GM18870 (cell line): ENCODE measurements around the gene C6orf47.

Source experiments
- ATAC-seq: cut with Tn5 transposase; IDR thresholded peaks from one replicate; pipeline ENCODE4 v1.9.1; 2021; ENCODE audit warnings: moderate library complexity; ENCODE audit not compliant: unreplicated experiment

Gene C6orf47

DNA sequence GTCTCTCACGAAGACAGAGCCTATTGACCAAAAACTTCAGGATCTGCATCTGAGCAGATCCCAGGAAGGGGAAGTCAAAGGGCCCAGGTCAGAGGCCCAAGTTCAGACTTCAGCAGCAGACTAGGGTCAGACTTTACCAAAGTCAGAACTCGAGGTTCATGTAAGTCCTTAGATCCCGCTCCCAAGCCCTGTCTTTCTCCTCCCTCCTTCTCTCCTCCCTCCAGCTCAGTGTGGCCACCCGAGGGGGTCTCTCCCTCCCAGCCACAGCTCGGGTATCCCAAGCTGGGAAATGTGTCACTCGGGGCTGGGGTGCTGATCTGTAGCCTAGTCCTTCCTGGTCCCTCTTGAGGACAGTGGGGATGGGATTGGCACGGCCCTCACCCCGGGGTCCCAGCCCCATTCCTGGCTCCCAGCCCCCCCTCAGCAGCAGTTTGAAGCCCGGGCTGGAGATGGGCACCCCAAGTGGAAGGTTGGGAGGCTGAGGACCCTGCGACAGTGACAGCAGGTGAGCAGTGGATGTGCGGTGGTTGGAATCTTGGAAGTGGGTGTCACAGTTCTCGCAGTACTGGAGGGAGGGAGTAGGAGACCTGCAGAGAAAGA, 1.6 kb upstream of the C6orf47 start:
- no peak for ATAC-seq

GRCh38 chr6:31661262-31662123, 915 bp upstream of the C6orf47 start:
- ATAC-seq: no peak

GRCh38 chr6:31659649-31660380, 763 bp downstream of the C6orf47 start:
- ATAC-seq: no peak

DNA sequence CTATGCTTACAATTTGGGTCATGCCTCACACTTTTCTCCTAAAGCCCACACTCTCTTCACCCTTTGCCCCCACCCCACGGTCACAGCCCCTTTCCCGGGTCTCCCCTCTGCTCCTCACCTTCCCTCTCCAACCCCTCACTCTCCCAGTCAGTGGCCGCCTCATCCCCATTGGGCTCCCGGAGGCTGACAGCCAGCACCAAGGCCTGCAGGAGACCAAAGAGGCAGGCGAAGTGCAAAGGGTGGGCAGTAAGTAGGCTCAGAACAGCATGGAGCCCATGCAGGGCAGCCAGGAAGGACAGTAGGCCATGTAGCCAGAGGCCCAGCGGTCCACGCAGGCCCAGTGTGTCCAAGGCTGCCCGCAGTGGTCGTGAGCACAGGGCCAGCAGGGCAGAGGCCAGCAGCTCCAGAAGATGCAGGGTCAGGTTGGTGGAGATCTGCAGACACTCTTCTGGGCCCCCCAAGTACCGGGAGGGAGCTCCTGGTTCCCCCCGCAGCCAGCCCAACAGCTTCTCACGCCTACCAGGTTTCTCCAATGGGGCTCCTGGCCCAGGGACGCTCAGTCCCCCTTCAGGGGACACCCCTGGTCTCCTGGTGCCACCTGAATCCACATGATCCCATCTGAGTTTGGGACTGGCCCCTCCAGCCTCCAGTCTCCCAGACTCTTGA, 1.5 kb downstream of the C6orf47 start:
- no peak for ATAC-seq

DNA sequence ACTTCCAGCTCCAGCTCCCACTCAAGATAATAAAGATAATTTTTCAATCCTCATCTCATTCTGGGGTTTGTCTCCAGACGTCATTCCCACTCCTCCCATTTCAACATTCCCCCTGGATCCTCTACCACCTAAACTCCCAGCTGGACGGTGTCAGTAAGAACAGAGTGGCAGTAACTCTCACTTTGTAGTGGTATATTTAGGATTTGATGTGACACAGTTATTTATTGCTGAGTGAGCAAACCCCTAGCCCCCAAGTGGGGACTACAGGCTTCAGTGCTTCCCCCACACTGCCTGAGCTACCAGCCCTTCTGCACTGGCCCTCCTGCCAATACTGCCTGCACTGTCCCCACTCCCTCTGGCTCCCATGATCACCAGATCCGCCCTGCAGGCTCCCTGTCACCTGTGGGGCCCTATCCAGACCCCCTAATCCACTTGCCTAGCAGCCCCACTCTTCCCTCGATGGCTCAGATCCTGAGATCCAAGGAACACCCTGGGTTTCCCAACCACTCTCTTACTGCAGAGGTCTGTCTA, 2.4 kb downstream of the C6orf47 start:
- no peak for ATAC-seq

DNA sequence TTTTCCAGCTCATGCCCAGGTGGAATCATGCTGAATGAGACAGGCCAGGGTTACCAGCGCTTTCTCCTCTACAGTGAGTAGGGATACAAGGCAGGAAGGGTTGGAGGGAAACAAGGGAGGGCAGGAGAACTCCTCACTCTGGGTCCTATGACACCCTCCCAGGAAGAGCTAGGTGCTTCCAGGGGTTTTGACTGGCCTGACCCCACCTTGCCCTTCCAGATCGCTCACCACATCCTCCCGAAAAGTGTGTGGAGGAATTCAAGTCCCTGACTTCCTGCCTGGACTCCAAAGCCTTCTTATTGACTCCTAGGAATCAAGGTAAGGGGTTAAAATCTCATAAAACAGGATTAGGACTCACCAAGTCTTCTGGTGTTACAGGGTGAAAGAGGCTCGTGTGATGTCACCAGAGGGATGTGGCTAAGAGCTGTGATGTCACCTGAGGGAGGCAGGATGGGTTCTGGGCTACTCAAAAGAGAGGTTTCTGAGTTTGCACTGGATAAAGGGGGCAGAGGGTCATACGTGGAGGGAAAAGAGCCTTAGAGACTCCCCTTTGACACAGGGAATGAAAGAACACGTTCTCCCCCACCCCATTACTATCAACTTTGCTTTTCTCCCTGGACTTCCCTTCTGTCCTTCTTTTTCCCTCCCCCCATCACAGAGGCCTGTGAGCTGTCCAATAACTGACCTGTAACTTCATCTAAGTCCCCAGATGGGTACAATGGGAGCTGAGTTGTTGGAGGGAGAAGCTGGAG, 3.0 kb downstream of the C6orf47 start:
- no peak for ATAC-seq

DNA sequence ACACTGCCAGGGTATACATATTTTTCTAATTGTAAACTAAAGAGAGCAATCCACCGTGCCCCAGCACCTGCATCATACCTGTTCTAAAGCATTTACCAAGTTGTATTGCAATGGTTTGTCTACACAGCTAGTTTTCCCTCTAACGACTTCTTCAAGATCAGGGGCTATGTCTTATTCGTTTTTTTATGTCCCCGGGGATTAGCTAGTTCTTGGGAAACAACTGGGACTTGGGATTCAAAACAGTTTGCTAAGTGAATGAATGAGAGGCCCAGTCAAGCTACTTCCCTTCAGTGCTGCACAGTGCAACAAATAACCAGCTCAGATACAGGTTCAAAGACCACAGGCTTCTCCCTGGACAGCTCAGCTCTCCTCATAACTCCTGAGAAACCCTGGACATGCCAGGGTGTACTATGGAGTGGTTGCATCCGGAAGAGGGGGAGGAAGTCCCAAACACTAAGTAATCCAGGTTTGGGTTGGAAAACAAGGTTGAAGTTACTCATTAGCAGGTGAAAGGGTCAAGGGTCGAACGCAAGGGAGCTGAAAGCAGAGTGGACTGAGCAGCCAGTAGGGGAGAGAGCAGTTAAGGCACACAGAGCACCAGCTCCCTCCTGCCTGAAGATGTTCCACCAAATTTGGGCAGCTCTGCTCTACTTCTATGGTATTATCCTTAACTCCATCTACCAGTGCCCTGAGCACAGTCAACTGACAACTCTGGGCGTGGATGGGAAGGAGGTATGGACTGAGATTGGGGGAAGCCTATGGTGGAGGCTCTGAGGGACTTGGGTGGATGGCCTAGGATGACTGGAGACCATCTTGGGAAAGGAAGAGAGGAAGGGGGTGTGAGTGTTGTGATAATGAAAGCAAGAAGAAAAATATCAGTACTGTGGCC, 5.0 kb downstream of the C6orf47 start, which contains the start of gene APOM:
TSS of gene APOM (plus strand) at position 546 of the 889 bp plus-strand sequence. CDS start at position 619, 73 bp downstream.
- no peak for ATAC-seq

- no peak for ATAC-seq
These were observed 5.8 kb downstream of the C6orf47 start for GRCh38 chr6:31654574-31655348.

- ATAC-seq: peak; percentile 45
These were observed 7.5 kb downstream of the C6orf47 start for GRCh38 chr6:31652925-31653724.

DNA sequence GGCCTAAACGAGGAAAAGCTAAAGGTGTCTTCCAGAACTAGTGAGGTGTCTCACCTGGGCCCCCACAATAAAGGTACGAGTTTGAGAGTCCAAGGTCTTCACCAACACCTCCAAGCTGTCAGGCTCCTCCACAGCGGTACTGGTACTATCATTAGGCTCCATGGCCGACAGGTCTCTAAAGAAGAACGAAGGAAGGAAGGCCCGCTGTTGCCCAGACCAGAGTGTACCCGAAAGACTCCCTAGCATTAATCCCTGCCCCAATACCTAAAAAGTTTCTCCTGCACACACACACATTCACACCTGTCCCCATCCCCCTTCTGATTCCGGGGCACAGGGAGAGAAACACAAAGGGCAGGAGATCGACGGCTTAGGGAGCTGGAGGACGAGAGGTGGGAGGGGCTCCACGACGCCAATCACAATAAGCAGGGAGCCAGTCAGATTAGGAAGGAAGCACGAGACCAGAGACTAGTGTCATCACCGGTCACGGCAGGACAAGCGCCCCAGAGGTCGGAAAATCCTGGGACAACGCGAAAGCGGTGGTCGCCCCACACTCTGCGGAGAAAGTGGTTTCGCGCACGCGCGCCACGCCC, 8.9 kb downstream of the C6orf47 start:
- ATAC-seq: peak; percentile 32

DNA sequence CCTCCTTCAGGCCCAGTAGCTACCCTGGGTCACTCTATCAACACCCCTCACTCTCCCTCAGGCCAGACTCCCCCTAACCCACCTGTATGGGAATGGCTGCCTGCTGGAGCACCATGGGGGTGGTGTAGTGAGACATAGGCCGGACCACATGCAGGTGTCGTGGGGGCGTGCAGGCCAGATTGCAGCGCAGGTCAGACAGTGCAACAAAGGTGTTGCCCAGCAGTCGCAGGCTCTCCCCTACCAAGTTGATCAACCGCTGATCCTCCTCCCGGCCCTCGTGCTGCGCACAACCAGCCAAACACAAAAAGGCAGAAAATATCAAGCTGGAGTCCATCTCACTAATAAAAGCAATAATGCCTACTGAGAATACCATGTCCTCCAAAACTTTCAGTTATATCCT, 15.3 kb downstream of the C6orf47 start:
- ATAC-seq: no peak

GRCh38 chr6:31643818-31644454, 16.6 kb downstream of the C6orf47 start:
- ATAC-seq: no peak

DNA sequence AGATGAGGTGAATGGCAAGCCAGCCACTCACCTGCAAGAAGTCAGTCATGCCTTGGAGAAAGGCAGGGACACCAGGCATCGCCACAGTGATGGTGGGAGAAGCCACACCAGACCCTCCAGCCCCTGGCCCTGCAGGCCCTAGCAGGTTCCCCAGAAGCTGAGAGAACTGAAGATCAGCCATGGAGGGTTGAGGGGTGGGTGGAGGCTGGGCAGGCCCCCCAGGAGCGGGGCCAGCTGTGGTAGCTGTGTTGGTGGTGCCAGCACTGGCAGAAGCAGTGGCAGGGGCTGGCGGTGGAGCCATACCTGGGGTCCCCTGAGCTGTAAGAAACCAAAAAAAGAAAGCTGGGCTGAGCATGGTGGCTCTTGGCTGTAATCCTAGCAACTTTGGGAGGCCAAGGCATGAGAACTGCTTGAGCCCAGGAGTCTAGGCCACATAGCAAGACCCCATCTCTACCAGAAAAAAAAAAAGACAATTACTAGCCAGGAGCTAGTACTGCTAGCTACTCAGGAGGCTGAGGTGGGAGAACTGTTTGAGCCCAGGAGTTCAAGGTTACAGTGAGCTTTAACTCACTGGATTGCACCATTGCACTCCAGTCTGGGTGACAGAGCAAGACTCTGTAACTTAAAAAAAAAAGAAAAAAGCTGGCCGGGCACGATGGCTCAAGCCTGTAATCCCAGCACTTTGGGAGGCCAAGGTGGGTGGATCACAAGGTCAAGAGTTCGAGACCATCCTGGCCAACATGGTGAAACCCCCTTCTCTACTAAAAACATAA, 17.6 kb downstream of the C6orf47 start:
- no peak for ATAC-seq

GRCh38 chr6:31641370-31641769, 19.2 kb downstream of the C6orf47 start:
- ATAC-seq: no peak

- ATAC-seq: no peak
These were observed 20.0 kb downstream of the C6orf47 start for GRCh38 chr6:31640612-31641011.

- no peak for ATAC-seq
These were observed 21.1 kb downstream of the C6orf47 start for GRCh38 chr6:31639449-31639861.
